Suprapubic skin (tissue), 4 donors: ENCODE measurements around the gene SEMA3D. TPM values are rescaled to one million over a fixed set of nuclear protein-coding genes. Genes with fewer than 3 reads are reported as not detected.

Source experiments
- DNase-seq, 2 donors: peaks; one replicate each; pipeline ENCODE4 v3.0.0-alpha.2; 2019; ENCODE audit warnings: low spot score in 2 of 2
- H3K27ac ChIP-seq: fragments of 200-600 bp; sonication (generic); one replicate; pipeline ENCODE4 v1.5.1; 2019
- H3K27me3 ChIP-seq: fragments of 200-600 bp; sonication (generic); one replicate; pipeline ENCODE4 v1.5.1; 2019
- H3K36me3 ChIP-seq: fragments of 200-600 bp; sonication (generic); one replicate; pipeline ENCODE4 v1.5.1; 2019
- H3K4me1 ChIP-seq: fragments of 200-600 bp; sonication (generic); one replicate; pipeline ENCODE4 v1.5.1; 2019
- H3K4me3 ChIP-seq: fragments of 200-600 bp; sonication (generic); one replicate; pipeline ENCODE4 v1.5.1; 2019; ENCODE audit warnings: mild to moderate bottlenecking
- H3K9me3 ChIP-seq: fragments of 200-600 bp; sonication (generic); one replicate; pipeline ENCODE4 v1.5.1; 2019
- CTCF ChIP-seq, 2 donors: fragments of 200-600 bp in 1 of 2; fragments of 450-650 bp in 1 of 2; sonication (generic) in 1 of 2; IDR thresholded peaks; one replicate each; pipeline ENCODE4 v1.5.1; 2016 to 2019; ENCODE audit warnings: antibody characterized with exemption in 2 of 2, mild to moderate bottlenecking in 1 of 2, moderate library complexity in 1 of 2
- EP300 ChIP-seq: sonication (generic); formaldehyde crosslinking; IDR thresholded peaks from one replicate; pipeline ENCODE4 v1.6.1; 2017; ENCODE audit warnings: antibody characterized with exemption
- POLR2A ChIP-seq, 2 donors: fragments of 450-650 bp; IDR thresholded peaks; one replicate each; pipeline ENCODE4 v1.6.1; 2017; ENCODE audit warnings: antibody characterized with exemption in 2 of 2, mild to moderate bottlenecking in 2 of 2, moderate library complexity in 2 of 2
- POLR2AphosphoS5 ChIP-seq, 3 donors: sonication (generic); formaldehyde crosslinking; IDR thresholded peaks; one replicate each; pipeline ENCODE4 v1.6.1; 2017; ENCODE audit warnings: antibody characterized with exemption in 3 of 3
- WGBS: methylation state at CpG from one replicate; pipeline ENCODE4 v1.1.5; 2018; 5-methylcytosine and 5-hydroxymethylcytosine counted together
- total RNA-seq, 4 donors: library from RNA; depleted of rRNA; stranded (reverse); fragments of >200 nt; gene quantifications; one replicate each; pipeline ENCODE4 v1.1.0, GENCODE V29; 2016

The SEMA3D gene
- total RNA-seq, 4 donors from 2014 or later: 1.9 to 5.9 (median 3.6) TPM

- DNase-seq: no peak
- Histone ChIP-seq H3K4me3 (no peak overlapping the region), H3K9me3 (no peaks in the 10 kb centered on the region), H3K4me1 (no peaks in the 10 kb centered on the region), H3K27me3 (no peaks in the 10 kb centered on the region), H3K27ac (no peak overlapping the region), H3K36me3 (no peaks in the 10 kb centered on the region)
- 17% methylated on average over 1 of the region's 1 CpG for WGBS
- no peak for TF ChIP-seq CTCF (IDR thresholded peaks at IDR 0.05)
- no peak for TF ChIP-seq POLR2A (IDR thresholded peaks at IDR 0.05)
- TF ChIP-seq EP300: no peak
- no peak for TF ChIP-seq POLR2AphosphoS5 (IDR thresholded peaks at IDR 0.05)
Observed at GRCh38 chr7:85081392-85081791, 105.5 kb downstream of the SEMA3D start.

GRCh38 chr7:85079434-85079833, 107.4 kb downstream of the SEMA3D start:
- no peaks in the 10 kb centered on the region for H3K36me3 ChIP-seq
- H3K4me3 ChIP-seq: no peak overlapping the region
- no peak for DNase-seq
- H3K9me3 ChIP-seq: no peaks in the 10 kb centered on the region
- 100% methylated on average over 1 of the region's 1 CpG for WGBS
- H3K27me3 ChIP-seq: no peaks in the 10 kb centered on the region
- no peak for TF ChIP-seq EP300
- TF ChIP-seq CTCF (IDR thresholded peaks at IDR 0.05): no peak
- TF ChIP-seq POLR2AphosphoS5 (IDR thresholded peaks at IDR 0.05): no peak
- no peak for TF ChIP-seq POLR2A (IDR thresholded peaks at IDR 0.05)
- H3K4me1 ChIP-seq: no peaks in the 10 kb centered on the region
- H3K27ac ChIP-seq: no peak overlapping the region

GRCh38 chr7:85078181-85078580, 108.7 kb downstream of the SEMA3D start:
- Histone ChIP-seq H3K36me3 (no peaks in the 10 kb centered on the region), H3K27ac (no peak overlapping the region), H3K4me1 (no peaks in the 10 kb centered on the region), H3K9me3 (no peaks in the 10 kb centered on the region), H3K27me3 (no peaks in the 10 kb centered on the region), H3K4me3 (no peak overlapping the region)
- 67% methylated on average over 3 of the region's 3 CpGs for WGBS
- DNase-seq: no peak
- no peak for TF ChIP-seq POLR2AphosphoS5 (IDR thresholded peaks at IDR 0.05)
- TF ChIP-seq POLR2A (IDR thresholded peaks at IDR 0.05): no peak

GRCh38 chr7:85075864-85076263, 111.0 kb downstream of the SEMA3D start:
- Histone ChIP-seq H3K4me1 (no peaks in the 10 kb centered on the region), H3K36me3 (no peaks in the 10 kb centered on the region), H3K4me3 (no peak overlapping the region), H3K27me3 (no peaks in the 10 kb centered on the region), H3K9me3 (no peaks in the 10 kb centered on the region), H3K27ac (no peak overlapping the region)
- no peak for DNase-seq
- TF ChIP-seq EP300: no peak
- no peak for TF ChIP-seq POLR2AphosphoS5 (IDR thresholded peaks at IDR 0.05)
- no peak for TF ChIP-seq POLR2A (IDR thresholded peaks at IDR 0.05)
- no peak for TF ChIP-seq CTCF (IDR thresholded peaks at IDR 0.05)
- WGBS: 93% methylated on average over 2 of the region's 2 CpGs

GRCh38 chr7:85074992-85075391, 111.9 kb downstream of the SEMA3D start:
- TF ChIP-seq POLR2AphosphoS5 (IDR thresholded peaks at IDR 0.05) (no peak), EP300 (no peak), POLR2A (IDR thresholded peaks at IDR 0.05) (no peak), CTCF (IDR thresholded peaks at IDR 0.05) (no peak)
- no peak for DNase-seq
- H3K9me3 ChIP-seq: no peaks in the 10 kb centered on the region
- no peak overlapping the region for H3K4me3 ChIP-seq
- no peaks in the 10 kb centered on the region for H3K4me1 ChIP-seq
- no peaks in the 10 kb centered on the region for H3K36me3 ChIP-seq
- H3K27me3 ChIP-seq: no peaks in the 10 kb centered on the region
- H3K27ac ChIP-seq: no peak overlapping the region
- WGBS: 96% methylated on average over 2 of the region's 2 CpGs

GRCh38 chr7:85074016-85074415, 112.8 kb downstream of the SEMA3D start:
- TF ChIP-seq EP300 (no peak), CTCF (IDR thresholded peaks at IDR 0.05) (no peak)
- no peaks in the 10 kb centered on the region for H3K27me3 ChIP-seq
- 91% methylated on average over 1 of the region's 1 CpG for WGBS
- H3K4me3 ChIP-seq: no peak overlapping the region
- H3K4me1 ChIP-seq: peaks cover 4% of the 10 kb centered on the region
- DNase-seq: no peak
- no peaks in the 10 kb centered on the region for H3K36me3 ChIP-seq
- H3K9me3 ChIP-seq: no peaks in the 10 kb centered on the region
- no peak overlapping the region for H3K27ac ChIP-seq
